Measurements from ENCODE around the gene TMEM132D. TPM values are rescaled to one million over a fixed set of nuclear protein-coding genes. Genes with fewer than 3 reads are reported as not detected.

TMEM132D gene
- total RNA-seq, 1 experiment from 2014 or later: not detected

- BruUV-seq (replicated peaks): no TSS peak
Observed at GRCh38 chr12:129701631-129702101, 202.2 kb downstream of the TMEM132D start.

GRCh38 chr12:129700036-129700435 lies 203.8 kb downstream of the TMEM132D start:
- H3K9me3 ChIP-seq (ENCODE audit: control insufficient read depth, insufficient read depth, low read depth, low read length): no peaks in the 10 kb centered on the region
- ChIA-PET CTCF (no interaction called here), POLR2A (no interaction called here)
- no peaks in the 10 kb centered on the region for H3K36me3 ChIP-seq (ENCODE audit: control insufficient read depth, insufficient read depth, low read length)
- H3K27me3 ChIP-seq (ENCODE audit: control insufficient read depth, insufficient read depth, low read length): no peaks in the 10 kb centered on the region
- DNase-seq (ENCODE audit: low read depth, low spot score) (no peak), ATAC-seq (no peak)
- H3K4me1 ChIP-seq (ENCODE audit: control insufficient read depth, insufficient read depth, low read length): no peaks in the 10 kb centered on the region
- no peak overlapping the region for H3K27ac ChIP-seq (ENCODE audit: low read length)
- intact Hi-C loops (cut with micrococcal nuclease; ENCODE audit: unreplicated experiment) (no loop called here), in situ Hi-C loops (cut with HindIII; ENCODE audit: low pct_unique_long_range_greater_than_20kb, low sequenced_read_pairs) (no loop called here)
- no TSS peak for BruUV-seq (replicated peaks)
- TF ChIP-seq REST (IDR thresholded peaks at IDR 0.05; ENCODE audit: insufficient read depth in 1 of 2, low read depth in 2 of 2, low read length in 1 of 2) (no peak), TCF7L2 (IDR thresholded peaks at IDR 0.05; ENCODE audit: low read depth, low read length) (no peak), SIN3A (IDR thresholded peaks at IDR 0.05; ENCODE audit: borderline replicate concordance, insufficient read depth, low read depth, low read length) (no peak), POLR2AphosphoS5 (IDR thresholded peaks at IDR 0.05; ENCODE audit: low read depth, low read length) (no peak), CTCF (IDR thresholded peaks at IDR 0.05) (no peak)
- H3K4me3 ChIP-seq (ENCODE audit: low read depth in 2 of 2, low read length in 2 of 2): no peak overlapping the region

More at GRCh38 chr12:129701631-129702101, 202.2 kb downstream of the TMEM132D start:
- no peak overlapping the region for H3K27ac ChIP-seq (ENCODE audit: low read length)
- H3K36me3 ChIP-seq (ENCODE audit: control insufficient read depth, insufficient read depth, low read length): no peaks in the 10 kb centered on the region
- H3K4me3 ChIP-seq (ENCODE audit: low read depth in 2 of 2, low read length in 2 of 2): no peak overlapping the region
- TF ChIP-seq SIN3A (IDR thresholded peaks at IDR 0.05; ENCODE audit: borderline replicate concordance, insufficient read depth, low read depth, low read length) (no peak), CTCF (IDR thresholded peaks at IDR 0.05) (no peak), REST (IDR thresholded peaks at IDR 0.05; ENCODE audit: insufficient read depth in 1 of 2, low read depth in 2 of 2, low read length in 1 of 2) (no peak), TCF7L2 (IDR thresholded peaks at IDR 0.05; ENCODE audit: low read depth, low read length) (no peak), POLR2AphosphoS5 (IDR thresholded peaks at IDR 0.05; ENCODE audit: low read depth, low read length) (no peak)
- DNase-seq (ENCODE audit: low read depth, low spot score) (no peak), ATAC-seq (no peak)
- in situ Hi-C loops (cut with HindIII; ENCODE audit: low pct_unique_long_range_greater_than_20kb, low sequenced_read_pairs) (no loop called here), intact Hi-C loops (cut with micrococcal nuclease; ENCODE audit: unreplicated experiment) (no loop called here)
- POLR2A ChIA-PET: no interaction called here
- H3K4me1 ChIP-seq (ENCODE audit: control insufficient read depth, insufficient read depth, low read length): no peaks in the 10 kb centered on the region
- no peaks in the 10 kb centered on the region for H3K27me3 ChIP-seq (ENCODE audit: control insufficient read depth, insufficient read depth, low read length)
- H3K9me3 ChIP-seq (ENCODE audit: control insufficient read depth, insufficient read depth, low read depth, low read length): peaks cover 5% of the 10 kb centered on the region; the same call in 1 of the 2 replicates
- CTCF ChIA-PET: no interaction called here
